K562 treated with DMSO at 1 percent for 12 hours (cell line): ENCODE data around the gene PLXDC2. TPM values are rescaled to one million over a fixed set of nuclear protein-coding genes. Genes with fewer than 3 reads are reported as not detected.

Source experiments
- total RNA-seq: library from RNA; unstranded; fragments of 300-600 nt; gene quantifications from 2 replicates; pipeline ENCODE4 v1.2.3, GENCODE V29; 2022; ENCODE audit not compliant: insufficient read depth

PLXDC2 gene
- not detected in 2 replicates for total RNA-seq

GRCh38 chr10:19816411-19817230 is at the start of gene PLXDC2:
Gene PLXDC2 (plus strand): TSS chr10:19816432.

